Esophagus muscularis mucosa (tissue), 3 donors: ENCODE results near the gene BHMT2.

Source experiments
- EP300 ChIP-seq: sonication (generic); formaldehyde crosslinking; IDR thresholded peaks from one replicate; pipeline ENCODE4 v1.6.1; 2017; ENCODE audit warnings: antibody characterized with exemption
- TF ChIP-seq, protein P1 (sequence below), 3 experiments: fragments of 200-600 bp in 2 of 3; fragments of 450-650 bp in 1 of 3; sonication (generic) in 2 of 3; IDR thresholded peaks; one replicate each; pipeline ENCODE4 v1.5.1; 2017 to 2019; ENCODE audit warnings: antibody characterized with exemption in 3 of 3, mild to moderate bottlenecking in 2 of 3, moderate library complexity in 1 of 3

DNA sequence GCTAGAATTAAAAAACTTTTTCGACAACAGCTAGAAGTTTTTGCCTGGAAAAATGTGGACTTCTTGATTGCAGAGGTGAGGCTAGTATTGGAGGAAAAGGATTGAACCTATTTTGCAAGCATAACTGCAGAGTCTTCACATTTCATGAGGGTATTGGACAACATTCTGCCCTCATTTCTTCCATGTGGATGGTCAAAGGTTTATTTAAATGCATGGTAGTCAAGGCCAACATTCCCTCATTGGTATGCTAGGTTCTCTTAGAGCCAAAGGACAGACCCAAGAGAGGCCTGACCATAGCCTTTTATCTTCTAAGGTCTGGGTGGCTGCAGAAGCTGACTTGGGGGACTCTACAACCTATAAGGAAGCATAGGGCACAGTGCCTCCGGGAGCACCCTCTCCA, 11.2 kb downstream of the BHMT2 start:
- TF ChIP-seq, protein P1, sequence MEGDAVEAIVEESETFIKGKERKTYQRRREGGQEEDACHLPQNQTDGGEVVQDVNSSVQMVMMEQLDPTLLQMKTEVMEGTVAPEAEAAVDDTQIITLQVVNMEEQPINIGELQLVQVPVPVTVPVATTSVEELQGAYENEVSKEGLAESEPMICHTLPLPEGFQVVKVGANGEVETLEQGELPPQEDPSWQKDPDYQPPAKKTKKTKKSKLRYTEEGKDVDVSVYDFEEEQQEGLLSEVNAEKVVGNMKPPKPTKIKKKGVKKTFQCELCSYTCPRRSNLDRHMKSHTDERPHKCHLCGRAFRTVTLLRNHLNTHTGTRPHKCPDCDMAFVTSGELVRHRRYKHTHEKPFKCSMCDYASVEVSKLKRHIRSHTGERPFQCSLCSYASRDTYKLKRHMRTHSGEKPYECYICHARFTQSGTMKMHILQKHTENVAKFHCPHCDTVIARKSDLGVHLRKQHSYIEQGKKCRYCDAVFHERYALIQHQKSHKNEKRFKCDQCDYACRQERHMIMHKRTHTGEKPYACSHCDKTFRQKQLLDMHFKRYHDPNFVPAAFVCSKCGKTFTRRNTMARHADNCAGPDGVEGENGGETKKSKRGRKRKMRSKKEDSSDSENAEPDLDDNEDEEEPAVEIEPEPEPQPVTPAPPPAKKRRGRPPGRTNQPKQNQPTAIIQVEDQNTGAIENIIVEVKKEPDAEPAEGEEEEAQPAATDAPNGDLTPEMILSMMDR (IDR thresholded peaks at IDR 0.05): no peak
- no peak for TF ChIP-seq EP300
